ENCODE data around the gene INTS3.
"Not testable (repeated sequence)": the region's sequence is repeated elsewhere in the genome, so short reads cannot be mapped to it uniquely, and the experiment has no call there.

The INTS3 gene

GRCh38 chr1:153778824-153779519 lies 51.1 kb downstream of the INTS3 start:
- DNase-seq = no peak

DNA sequence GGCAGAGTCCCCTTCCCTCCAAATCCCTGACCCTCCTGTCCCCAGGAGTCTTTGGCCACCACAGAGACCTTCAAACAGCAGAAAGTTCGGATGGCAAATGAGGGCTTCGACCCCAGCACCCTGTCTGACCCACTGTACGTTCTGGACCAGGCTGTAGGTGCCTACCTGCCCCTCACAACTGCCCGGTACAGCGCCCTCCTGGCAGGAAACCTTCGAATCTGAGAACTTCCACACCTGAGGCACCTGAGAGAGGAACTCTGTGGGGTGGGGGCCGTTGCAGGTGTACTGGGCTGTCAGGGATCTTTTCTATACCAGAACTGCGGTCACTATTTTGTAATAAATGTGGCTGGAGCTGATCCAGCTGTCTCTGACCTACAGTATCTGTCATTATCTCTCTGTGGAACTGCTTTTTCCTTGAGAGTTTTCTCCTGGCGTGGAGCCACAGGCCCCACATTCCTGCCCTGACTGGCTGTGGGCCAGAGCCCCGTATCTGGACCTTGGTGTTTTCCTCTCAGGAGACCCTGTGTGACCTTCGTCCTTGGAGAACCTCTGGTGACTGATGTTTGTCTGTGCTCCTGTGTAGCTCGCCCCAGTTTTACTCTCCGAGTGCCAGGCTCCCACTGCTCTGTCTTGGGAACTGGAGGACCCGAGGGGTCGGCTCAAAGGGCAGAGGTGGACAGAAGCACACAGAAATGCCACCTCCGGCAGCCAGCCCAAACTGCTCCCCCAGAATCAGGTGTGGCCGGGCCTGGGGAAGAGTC lies 52.1 kb downstream of the INTS3 start:
- DNase-seq = no peak

DNA sequence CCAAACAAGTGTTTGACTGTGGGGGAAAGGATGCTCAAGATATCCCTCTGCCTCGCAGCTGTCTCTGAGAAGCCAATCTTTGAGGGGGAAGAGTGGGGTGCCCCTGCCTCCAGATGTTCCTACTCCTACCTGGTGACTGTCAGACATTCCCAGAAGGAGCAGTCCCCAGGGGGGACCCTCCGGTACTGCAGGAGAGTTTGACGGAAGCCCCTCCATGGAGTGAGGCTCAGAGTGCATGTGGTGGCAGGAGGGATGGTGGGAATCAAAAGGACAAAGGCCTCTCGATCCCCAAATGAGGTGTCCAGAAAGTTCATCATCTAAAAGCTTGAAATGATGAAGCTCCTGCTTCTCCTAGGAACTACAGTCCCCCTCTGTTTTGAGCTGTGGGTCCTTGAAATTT lies 52.7 kb downstream of the INTS3 start:
- DNase-seq = no peak

- DNase-seq = not testable (repeated sequence)
These were observed 54.8 kb downstream of the INTS3 start for GRCh38 chr1:153782648-153783047.

- peak; percentile 93 for DNase-seq
These were observed 55.7 kb downstream of the INTS3 start for GRCh38 chr1:153783233-153784190.

DNA sequence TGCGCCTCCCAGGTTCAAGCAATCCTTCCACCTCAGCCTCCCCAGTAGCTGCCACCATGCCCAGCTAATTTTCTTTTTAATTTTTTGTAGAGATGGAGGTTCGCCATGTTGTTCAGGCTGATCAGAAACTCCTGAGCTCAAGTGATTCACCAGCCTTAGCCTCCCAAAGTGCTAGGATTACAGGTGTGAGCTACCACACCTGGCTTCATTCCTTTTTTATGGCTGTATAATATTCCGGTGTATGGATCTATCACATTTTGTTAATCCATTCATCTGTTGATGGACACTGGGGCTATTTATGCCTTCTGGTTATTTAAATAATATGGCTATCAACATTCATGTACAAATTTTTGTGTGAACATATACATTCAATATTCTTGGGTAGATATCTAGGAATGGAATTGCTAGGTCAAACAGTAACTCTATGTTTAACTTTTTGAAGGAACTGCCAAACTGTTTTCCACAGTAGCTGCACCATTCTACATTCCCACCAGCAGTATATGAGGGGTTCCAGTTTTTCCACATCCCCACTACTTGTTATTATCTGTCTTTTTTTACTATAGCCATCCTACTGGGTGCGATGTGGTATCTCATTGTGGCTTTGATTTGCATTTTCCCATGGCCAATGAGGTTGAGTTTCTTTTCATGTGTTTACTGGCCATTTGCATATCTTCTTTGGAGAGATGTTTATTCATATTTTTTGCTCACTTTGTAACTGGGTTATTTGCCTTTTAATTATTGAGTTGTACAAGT lies 58.4 kb downstream of the INTS3 start:
- no peak for DNase-seq

DNA sequence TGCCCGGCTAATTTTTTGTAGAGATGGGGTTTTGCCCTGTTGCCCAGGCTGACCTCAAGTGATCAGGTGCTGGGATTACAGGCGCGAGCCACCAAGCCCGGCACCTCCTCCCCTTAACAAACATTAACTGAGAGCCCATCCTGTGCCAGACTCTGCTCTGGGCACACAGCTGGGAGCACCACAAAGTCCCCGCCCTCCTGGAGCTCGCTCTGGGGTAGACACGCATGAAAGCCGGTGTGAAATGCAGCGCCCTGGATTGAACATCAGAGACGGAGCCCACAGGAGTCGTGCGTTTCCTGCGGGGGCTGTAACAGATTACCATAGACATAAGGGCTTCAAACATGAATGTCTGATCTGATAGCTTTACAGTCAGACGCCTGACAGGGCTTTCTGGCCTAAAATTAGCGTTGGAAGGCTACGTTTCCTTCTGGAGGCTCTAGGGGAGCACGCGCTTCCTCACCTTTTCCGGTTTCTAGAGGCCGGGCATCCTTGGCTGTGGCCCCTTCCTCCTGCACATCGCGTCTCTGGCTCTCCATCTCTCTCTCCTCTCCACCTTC lies 61.7 kb downstream of the INTS3 start:
- no peak for DNase-seq

- no peak for DNase-seq
These were observed 62.6 kb downstream of the INTS3 start for GRCh38 chr1:153790313-153790965.

DNA sequence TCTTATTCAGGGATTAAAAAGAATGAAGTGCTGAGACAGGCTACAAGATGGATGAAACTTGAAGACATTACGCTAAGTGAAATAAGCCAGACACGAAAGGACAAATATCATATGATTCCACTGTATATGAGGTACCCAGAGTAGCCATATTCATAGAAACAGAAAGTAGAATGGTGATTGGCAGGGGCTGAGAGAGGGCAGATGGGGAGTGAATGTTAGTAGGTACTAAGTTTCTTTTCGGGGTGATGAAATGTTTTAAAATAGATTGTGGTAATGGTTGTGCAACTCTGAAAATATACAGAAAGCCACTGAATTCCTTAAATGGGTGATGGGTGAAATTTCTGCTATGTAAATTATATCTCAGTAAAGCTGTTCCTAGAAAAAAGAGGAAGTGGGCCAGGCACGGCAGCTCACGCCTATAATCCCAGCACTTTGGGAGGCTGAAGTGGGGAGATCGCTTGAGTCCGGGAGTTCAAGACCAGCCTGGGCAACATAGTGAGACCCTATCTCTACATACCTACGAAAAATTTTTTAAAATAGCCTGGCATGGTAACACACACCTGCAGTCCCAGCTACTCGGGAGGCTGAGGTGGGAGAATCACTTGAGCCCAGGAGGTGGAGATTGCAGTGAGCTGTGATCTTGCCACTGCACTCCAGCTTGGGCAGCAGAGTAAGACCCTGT lies 63.3 kb downstream of the INTS3 start:
- no peak for DNase-seq

GRCh38 chr1:153791648-153792253 lies 63.9 kb downstream of the INTS3 start:
- no peak for DNase-seq

DNA sequence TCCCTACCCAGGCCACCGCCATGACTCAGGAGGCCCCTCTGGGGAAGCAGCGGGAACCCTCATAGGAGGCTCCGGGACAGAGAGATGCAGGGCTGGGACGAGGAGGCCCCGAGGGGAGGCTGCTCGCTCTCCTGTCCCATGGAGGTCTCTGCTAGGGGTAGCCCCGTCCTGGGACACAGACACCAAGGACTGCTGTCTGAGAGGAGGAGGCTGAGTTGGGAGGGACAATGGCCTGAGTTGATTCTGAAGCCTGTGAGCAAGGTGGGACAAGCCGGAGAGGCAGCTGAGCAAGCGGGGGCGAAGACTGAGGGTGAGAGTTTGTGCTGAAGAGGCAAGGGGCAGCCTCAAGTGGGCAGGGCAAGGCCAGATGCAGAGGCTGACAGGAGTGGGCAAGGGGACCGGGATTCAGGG lies 64.8 kb downstream of the INTS3 start:
- DNase-seq = no peak

- DNase-seq = no peak
These were observed 65.6 kb downstream of the INTS3 start for GRCh38 chr1:153793261-153793972.

DNA sequence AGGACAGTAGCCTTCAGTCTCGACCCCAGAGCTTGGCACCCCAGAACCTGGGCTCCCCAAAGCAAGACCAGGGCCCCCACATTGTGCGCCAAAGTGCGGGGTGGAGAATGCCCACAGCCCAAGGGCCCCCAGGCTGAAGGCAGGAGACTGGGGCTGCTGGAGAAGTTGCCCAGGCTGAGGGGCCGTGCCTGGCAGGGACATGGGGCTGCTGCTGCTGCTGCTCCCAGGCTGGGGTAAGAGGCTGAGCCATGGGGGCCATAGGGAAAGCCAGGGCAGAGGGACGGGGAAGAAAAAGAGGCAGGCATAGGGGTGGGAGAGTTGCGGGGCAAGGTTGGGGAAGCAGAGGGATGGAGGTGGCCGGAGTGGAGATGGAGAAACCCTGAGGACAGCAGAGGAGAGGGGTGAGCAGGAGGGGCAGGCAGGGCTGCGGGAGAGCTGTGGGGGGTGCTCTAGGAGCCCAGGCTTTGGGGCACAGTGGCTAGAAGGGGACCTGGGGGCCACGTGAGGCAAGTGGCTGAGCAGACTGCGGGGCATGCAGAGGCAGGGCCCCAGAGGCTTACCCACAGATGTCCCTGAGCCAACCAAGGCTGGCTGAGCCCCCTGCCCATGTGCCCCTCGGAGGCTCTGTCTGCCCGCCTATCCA lies 66.2 kb downstream of the INTS3 start:
- DNase-seq = no peak

- no peak for DNase-seq
These were observed 66.9 kb downstream of the INTS3 start for GRCh38 chr1:153794624-153795329.

GRCh38 chr1:153795330-153795837 lies 67.5 kb downstream of the INTS3 start:
- DNase-seq = no peak

DNA sequence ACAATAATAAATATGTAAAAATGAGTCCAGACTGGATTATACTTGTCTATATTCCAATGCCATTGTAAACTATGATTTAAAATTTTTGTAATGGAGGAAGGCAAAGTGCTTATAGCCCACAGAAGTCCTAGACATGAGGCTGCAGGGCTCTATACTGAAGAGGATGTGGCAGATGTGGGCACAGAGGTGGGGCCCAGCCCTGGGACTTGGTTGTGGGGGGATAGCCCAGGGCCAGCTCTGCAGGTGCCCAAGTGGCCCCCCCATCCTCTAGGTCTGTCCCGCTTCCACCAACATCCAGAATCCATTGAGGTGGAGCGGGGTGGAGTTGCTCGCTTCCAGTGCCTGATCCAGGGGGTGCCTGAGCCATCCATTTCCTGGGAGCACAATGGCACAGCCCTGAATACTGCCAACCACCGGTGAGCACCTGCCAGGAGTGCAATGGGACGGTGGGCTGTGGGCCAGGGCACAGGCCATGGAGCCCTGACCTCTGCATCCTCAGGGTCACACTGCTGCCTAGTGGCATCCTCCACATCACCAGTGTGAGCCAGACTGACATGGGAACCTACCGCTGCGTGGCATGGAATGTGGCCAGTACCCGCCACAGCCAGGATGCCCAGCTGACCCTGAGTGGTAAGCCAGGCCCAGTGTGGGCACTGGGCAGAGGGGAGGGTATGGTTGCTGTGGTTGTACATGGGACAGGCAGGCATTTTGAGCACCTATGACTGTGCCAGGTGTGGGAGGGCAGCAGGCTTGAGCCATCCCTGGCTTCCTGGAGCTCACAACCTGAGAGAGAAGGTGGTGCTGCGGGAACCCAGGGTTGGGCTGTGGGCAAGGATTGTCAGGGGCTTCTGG lies 68.3 kb downstream of the INTS3 start:
- DNase-seq = no peak
